ENCODE measurements around the gene LIN7C.

The LIN7C gene

DNA sequence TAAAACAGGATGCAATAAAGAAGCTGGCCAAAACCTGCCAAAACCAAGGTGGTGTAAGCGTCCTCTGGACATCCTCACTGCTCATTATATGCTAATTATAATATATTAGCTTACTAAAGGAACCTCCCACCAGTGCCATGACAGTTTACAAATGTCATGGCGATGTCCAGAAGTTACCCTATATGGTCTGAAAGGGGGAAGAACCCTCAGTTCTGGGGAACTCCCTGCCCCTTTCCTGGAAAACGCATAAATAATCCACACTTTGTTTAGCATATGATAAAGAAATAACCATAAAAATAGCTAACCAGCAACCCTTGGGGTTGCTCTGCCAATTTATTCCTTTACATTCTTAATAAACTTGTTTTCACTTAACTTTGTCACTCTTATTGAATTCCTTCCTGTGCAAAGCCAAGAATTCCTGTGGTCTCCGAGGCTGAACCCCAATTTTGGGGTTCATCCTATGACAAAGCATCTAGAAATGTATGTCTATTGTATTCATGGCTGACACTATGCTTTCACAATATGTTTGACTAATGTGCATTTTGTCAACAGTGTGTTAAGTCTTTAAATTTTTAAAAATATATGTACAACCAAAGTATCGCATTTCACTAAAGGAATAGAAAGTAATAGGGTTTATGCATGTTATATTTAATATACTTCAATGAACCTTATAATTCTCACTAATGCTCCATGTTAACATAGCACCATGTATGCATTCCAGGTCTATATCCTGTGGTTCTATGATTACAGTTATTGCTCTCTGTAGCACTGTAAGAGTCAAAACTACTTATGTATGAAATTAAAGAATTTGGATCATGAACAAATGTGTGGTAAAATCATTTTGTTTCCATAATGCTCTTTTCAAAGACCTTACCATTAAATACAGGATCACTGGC, 59.0 kb downstream of the LIN7C start:
- Histone ChIP-seq H4K20me1 (ENCODE audit: insufficient read depth, low read length, poor library complexity, severe bottlenecking) (no peaks in the 10 kb centered on the region), H3K9me2 (replicated peaks; ENCODE audit: low read depth, low read length) (no peaks in the 10 kb centered on the region), H3K9me3 (ENCODE audit: insufficient read depth, low read depth, low read length) (no peaks in the 10 kb centered on the region), H3K79me2 (ENCODE audit: insufficient read depth, low read length) (no peaks in the 10 kb centered on the region), H3K4me3 (ENCODE audit: low read length, poor library complexity, severe bottlenecking) (no peak overlapping the region), H3K9ac (ENCODE audit: low read depth, low read length, poor library complexity, severe bottlenecking) (no peak overlapping the region), H3K4me1 (ENCODE audit: insufficient read depth, low read length, poor library complexity, severe bottlenecking) (no peaks in the 10 kb centered on the region), H2AFZ (ENCODE audit: low read length) (no peak overlapping the region), H3K4me2 (ENCODE audit: low read depth, low read length, poor library complexity, severe bottlenecking) (no peak overlapping the region), H3K36me3 (ENCODE audit: insufficient read depth, low read length) (no peaks in the 10 kb centered on the region), H3F3A (ENCODE audit: low read depth) (no peaks in the 10 kb centered on the region), H3K27me3 (ENCODE audit: insufficient read depth, low read length, poor library complexity, severe bottlenecking) (no peaks in the 10 kb centered on the region)
- TF ChIP-seq, protein P1, sequence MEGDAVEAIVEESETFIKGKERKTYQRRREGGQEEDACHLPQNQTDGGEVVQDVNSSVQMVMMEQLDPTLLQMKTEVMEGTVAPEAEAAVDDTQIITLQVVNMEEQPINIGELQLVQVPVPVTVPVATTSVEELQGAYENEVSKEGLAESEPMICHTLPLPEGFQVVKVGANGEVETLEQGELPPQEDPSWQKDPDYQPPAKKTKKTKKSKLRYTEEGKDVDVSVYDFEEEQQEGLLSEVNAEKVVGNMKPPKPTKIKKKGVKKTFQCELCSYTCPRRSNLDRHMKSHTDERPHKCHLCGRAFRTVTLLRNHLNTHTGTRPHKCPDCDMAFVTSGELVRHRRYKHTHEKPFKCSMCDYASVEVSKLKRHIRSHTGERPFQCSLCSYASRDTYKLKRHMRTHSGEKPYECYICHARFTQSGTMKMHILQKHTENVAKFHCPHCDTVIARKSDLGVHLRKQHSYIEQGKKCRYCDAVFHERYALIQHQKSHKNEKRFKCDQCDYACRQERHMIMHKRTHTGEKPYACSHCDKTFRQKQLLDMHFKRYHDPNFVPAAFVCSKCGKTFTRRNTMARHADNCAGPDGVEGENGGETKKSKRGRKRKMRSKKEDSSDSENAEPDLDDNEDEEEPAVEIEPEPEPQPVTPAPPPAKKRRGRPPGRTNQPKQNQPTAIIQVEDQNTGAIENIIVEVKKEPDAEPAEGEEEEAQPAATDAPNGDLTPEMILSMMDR (conservative IDR thresholded peaks at IDR 0.05; ENCODE audit: low read length) = no peak
- no peak for TF ChIP-seq EZH2phosphoT487 (IDR thresholded peaks at IDR 0.05; ENCODE audit: borderline replicate concordance)

GRCh38 chr11:27445625-27446024, 60.9 kb downstream of the LIN7C start:
- Histone ChIP-seq H4K20me1 (ENCODE audit: insufficient read depth, low read length, poor library complexity, severe bottlenecking) (no peaks in the 10 kb centered on the region), H3K9ac (ENCODE audit: low read depth, low read length, poor library complexity, severe bottlenecking) (no peak overlapping the region), H3K36me3 (ENCODE audit: insufficient read depth, low read length) (no peaks in the 10 kb centered on the region), H3K4me2 (ENCODE audit: low read depth, low read length, poor library complexity, severe bottlenecking) (no peak overlapping the region), H3K4me1 (ENCODE audit: insufficient read depth, low read length, poor library complexity, severe bottlenecking) (no peaks in the 10 kb centered on the region), H3K9me3 (ENCODE audit: insufficient read depth, low read depth, low read length) (no peaks in the 10 kb centered on the region), H2AFZ (ENCODE audit: low read length) (no peak overlapping the region), H3K9me2 (replicated peaks; ENCODE audit: low read depth, low read length) (no peaks in the 10 kb centered on the region), H3K79me2 (ENCODE audit: insufficient read depth, low read length) (no peaks in the 10 kb centered on the region), H3K27me3 (ENCODE audit: insufficient read depth, low read length, poor library complexity, severe bottlenecking) (no peaks in the 10 kb centered on the region), H3K4me3 (ENCODE audit: low read length, poor library complexity, severe bottlenecking) (no peak overlapping the region), H3F3A (ENCODE audit: low read depth) (no peaks in the 10 kb centered on the region)
- TF ChIP-seq, protein P1 (conservative IDR thresholded peaks at IDR 0.05; ENCODE audit: low read length) = no peak

- H3K79me2 ChIP-seq (ENCODE audit: insufficient read depth, low read length) = no peaks in the 10 kb centered on the region
- H3K9ac ChIP-seq (ENCODE audit: low read depth, low read length, poor library complexity, severe bottlenecking) = no peak overlapping the region
Measured at GRCh38 chr11:27444801-27445215, 61.8 kb downstream of the LIN7C start.

More at GRCh38 chr11:27444801-27445215, 61.8 kb downstream of the LIN7C start:
- H2AFZ ChIP-seq (ENCODE audit: low read length) = no peak overlapping the region
- no peaks in the 10 kb centered on the region for H3K9me2 ChIP-seq (replicated peaks; ENCODE audit: low read depth, low read length)
- H3K9me3 ChIP-seq (ENCODE audit: insufficient read depth, low read depth, low read length) = no peaks in the 10 kb centered on the region
- H3K4me3 ChIP-seq (ENCODE audit: low read length, poor library complexity, severe bottlenecking) = no peak overlapping the region
- no peaks in the 10 kb centered on the region for H3K4me1 ChIP-seq (ENCODE audit: insufficient read depth, low read length, poor library complexity, severe bottlenecking)
- no peaks in the 10 kb centered on the region for H4K20me1 ChIP-seq (ENCODE audit: insufficient read depth, low read length, poor library complexity, severe bottlenecking)
- H3K36me3 ChIP-seq (ENCODE audit: insufficient read depth, low read length) = no peaks in the 10 kb centered on the region
- H3K27me3 ChIP-seq (ENCODE audit: insufficient read depth, low read length, poor library complexity, severe bottlenecking) = no peaks in the 10 kb centered on the region
- no peak overlapping the region for H3K4me2 ChIP-seq (ENCODE audit: low read depth, low read length, poor library complexity, severe bottlenecking)
- TF ChIP-seq, protein P1 (conservative IDR thresholded peaks at IDR 0.05; ENCODE audit: low read length) = no peak
- no peak for TF ChIP-seq EZH2phosphoT487 (IDR thresholded peaks at IDR 0.05; ENCODE audit: borderline replicate concordance)
- H3F3A ChIP-seq (ENCODE audit: low read depth) = no peaks in the 10 kb centered on the region

All from Loucy (cell line).